Measurements from ENCODE around the gene ZP2. TPM values are rescaled to one million over a fixed set of nuclear protein-coding genes. Genes with fewer than 3 reads are reported as not detected.

The ZP2 gene
- not detected in 2 replicates for total RNA-seq

DNA sequence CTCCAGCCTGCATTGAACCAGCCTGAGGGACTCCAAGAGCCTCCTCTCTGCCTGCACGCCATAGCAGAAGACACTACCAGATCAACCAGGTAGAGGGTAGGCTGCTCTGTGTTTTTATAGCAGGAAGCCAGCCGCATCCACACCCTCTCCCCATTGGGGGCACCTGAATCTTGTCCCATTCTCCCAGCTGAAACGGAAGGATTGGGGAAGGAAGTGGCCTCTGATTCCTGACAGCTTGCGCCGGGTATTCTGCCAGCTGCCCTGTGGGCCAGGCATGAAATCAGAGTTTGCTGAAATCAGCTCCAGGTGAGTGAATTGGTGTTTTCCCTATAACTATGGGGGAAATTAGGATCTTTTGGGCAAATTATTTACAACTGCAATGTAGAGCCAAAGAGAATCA is at the start of gene ZP2:
Gene ZP2 (minus strand): TSS at position 89 of the 400 bp plus-strand sequence. CDS start 27 bp downstream, at position 62.

DNA sequence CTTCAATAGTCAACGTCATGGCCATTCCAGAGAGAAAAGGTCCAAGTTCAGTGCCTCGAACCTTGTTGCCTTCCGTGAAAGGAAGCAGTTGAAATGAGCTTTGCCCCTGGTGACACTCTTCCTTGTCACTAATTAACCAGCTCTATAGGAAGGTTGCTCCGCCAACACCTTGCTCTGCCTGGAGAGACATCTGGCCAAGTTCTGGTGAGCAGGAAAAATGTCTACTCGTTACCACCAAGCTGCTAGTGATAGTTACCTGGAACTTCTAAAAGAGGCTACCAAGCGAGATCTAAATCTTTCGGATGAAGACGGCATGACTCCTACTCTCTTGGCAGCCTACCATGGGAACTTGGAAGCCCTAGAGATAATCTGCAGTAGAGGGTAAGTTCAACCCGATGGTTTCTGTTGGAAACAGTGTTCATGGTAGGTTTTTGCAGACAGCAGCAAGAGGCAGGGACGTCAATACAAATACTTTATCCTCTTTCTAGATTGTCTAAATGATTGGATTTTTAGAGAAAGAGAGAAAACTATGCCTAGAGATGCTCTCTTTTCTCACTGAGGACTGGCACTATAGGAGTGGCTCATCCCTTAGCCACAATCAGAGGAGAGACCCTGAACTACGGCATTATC is 22.3 kb upstream of the ZP2 start, which contains the start of gene ANKS4B:
Gene ANKS4B (plus strand): TSS at position 179 of the 630 bp plus-strand sequence. CDS start 39 bp downstream, at position 218.

DNA sequence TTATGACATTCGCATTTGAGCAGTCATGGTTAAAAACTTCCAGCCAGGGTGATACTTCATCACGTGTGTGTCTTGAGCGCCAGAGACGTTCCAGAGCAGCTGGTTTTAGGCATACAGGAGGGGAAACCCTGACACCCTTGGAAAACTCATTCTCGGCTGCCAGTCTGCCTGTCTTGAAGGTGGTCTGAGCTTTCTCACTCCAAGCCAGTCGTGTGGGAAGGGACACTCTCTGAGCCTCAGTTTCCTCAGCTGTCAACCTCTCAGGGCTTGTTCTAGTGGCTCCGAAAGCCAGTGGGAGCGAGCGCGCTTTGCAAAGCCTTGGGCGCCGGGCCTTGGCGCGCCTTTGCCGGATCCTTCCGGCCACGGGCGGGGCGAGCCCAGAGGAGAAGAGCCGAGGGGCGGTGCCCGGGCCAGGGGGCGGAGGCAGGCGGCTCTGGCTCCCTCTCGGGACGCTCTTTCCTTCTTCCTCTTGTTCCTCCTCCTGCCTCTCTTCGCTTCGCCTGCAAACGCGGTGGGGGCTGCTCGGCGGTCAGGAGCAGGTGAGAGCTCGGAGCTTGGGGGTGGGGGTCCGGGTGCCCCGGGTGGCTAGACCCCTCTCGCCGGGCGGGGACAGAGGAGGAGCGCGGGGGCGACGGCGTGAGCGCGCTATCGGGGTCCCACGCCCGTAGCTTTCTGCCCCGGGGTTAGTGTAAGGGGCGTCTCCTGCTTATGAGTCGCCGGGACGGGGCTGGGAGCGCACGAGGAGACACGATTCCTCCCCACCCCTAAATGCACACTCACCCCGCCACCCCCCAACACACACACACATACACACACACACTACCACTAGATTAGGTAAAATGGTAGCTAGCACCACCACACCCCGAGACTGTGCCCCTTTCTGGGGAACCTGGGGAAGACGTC is 52.9 kb downstream of the ZP2 start, which contains the start of gene LDAF1:
Gene LDAF1 (plus strand): TSS at position 467 of the 903 bp plus-strand sequence. CDS start 2,509 bp downstream, outside the sequence.

DNA sequence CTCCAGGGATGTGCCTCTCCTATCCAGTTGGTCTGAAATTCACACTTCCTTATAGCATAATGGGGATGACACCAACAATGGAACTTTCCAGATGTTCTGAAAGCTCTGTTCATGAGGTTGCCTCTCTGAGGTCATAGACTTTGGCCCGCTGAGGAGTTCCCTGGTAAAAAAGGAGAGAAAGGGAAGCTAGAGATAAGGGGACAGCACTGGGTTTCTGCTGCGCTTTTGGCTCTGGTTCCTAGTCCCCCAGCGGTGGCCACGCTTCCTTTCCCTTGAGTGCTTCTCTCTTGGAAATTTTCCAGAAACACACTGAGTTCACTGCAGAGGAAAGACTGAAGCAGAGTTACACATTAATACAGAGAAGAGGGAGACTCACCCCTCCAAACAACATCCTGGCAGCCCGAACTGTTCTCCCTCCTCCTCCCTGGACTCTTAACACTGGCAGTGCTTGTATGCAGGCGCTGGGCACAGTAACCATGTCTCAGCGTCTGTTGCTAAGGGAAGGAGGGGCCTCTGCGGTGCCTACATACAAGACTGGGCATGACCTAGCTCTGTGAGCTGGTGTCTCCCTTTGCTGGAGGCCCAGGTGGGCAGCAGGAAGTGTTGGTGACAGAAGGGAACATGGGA is 60.9 kb downstream of the ZP2 start, which contains the start of gene DNAH3:
Gene DNAH3 (minus strand): TSS at position 472 of the 627 bp plus-strand sequence. CDS start 527 bp downstream, outside the sequence.

Other genes with a start within 250 kb of the ZP2 start
- 0.21 TPM in 1 of 2 replicates, not detected in the other for gene DNAH3, start 60.7 kb downstream of the ZP2 start, total RNA-seq
- 127 and 186 TPM in 2 replicates for gene LDAF1, start 52.9 kb downstream of the ZP2 start, total RNA-seq
- gene ANKS4B, start 22.1 kb upstream of the ZP2 start, total RNA-seq = under 0.01 TPM in 1 of 2 replicates, not detected in the other
- gene CRYM, start 66.7 kb upstream of the ZP2 start, total RNA-seq = 0.64 and 1.2 TPM in 2 replicates

Data from tracheal epithelial cell (primary cell).